HepG2 (cell line): ENCODE data around the gene ABCC5. TPM values are rescaled to one million over a fixed set of nuclear protein-coding genes. Genes with fewer than 3 reads are reported as not detected.

Source experiments
- ATF2 ChIP-seq: sonication (generic); formaldehyde crosslinking; IDR thresholded peaks from 2 replicates; pipeline ENCODE4 v1.4.0; 2020; ENCODE audit warnings: missing genetic modification reagents
- CBFB ChIP-seq: sonication (generic); formaldehyde crosslinking; IDR thresholded peaks from 2 replicates; pipeline ENCODE4 v1.4.0; 2020; ENCODE audit warnings: missing genetic modification reagents
- FOXA3 ChIP-seq: IDR thresholded peaks from 2 replicates; pipeline ENCODE4 v1.6.1; 2016; ENCODE audit warnings: missing genetic modification reagents, missing compliant biosample characterization
- FOXJ3 ChIP-seq: sonication (generic); formaldehyde crosslinking; IDR thresholded peaks from 2 replicates; pipeline ENCODE4 v1.4.0; 2020; ENCODE audit warnings: missing genetic modification reagents, mild to moderate bottlenecking, borderline replicate concordance
- FOXK1 ChIP-seq: sonication (generic); formaldehyde crosslinking; IDR thresholded peaks from 2 replicates; pipeline ENCODE4 v1.4.0; 2020; ENCODE audit warnings: low read depth, missing genetic modification reagents, borderline replicate concordance
- HOXA3 ChIP-seq: sonication (generic); formaldehyde crosslinking; IDR thresholded peaks from 2 replicates; pipeline ENCODE4 v1.5.0; 2020; ENCODE audit warnings: missing genetic modification reagents
- IRF2 ChIP-seq: IDR thresholded peaks from 2 replicates; pipeline ENCODE4 v1.6.1; 2018; ENCODE audit warnings: missing genetic modification reagents, missing compliant biosample characterization
- JUNB ChIP-seq: sonication (generic); formaldehyde crosslinking; IDR thresholded peaks from 2 replicates; pipeline ENCODE4 v1.8.0; 2022; ENCODE audit warnings: missing genetic modification reagents, mild to moderate bottlenecking, borderline replicate concordance
- KLF11 ChIP-seq: IDR thresholded peaks from 2 replicates; pipeline ENCODE4 v1.6.1; 2016; ENCODE audit warnings: missing compliant biosample characterization
- KLF9 ChIP-seq: IDR thresholded peaks from 2 replicates; pipeline ENCODE4 v1.6.1; 2016; ENCODE audit warnings: low read depth
- PCBP1 ChIP-seq: fragments of 200-400 bp; formaldehyde crosslinking; IDR thresholded peaks from 2 replicates; pipeline ENCODE4 v1.6.1; 2017; ENCODE audit warnings: mild to moderate bottlenecking, low read depth, low read length, borderline replicate concordance
- RARA ChIP-seq: IDR thresholded peaks from 2 replicates; pipeline ENCODE4 v1.6.1; 2016; ENCODE audit warnings: missing genetic modification reagents, missing compliant biosample characterization
- SNAPC4 ChIP-seq: sonication (generic); formaldehyde crosslinking; IDR thresholded peaks from 2 replicates; pipeline ENCODE4 v1.4.0; 2020; ENCODE audit warnings: mild to moderate bottlenecking, missing genetic modification reagents
- THRA ChIP-seq: sonication (generic); formaldehyde crosslinking; IDR thresholded peaks from 2 replicates; pipeline ENCODE4 v1.4.0; 2020; ENCODE audit warnings: missing genetic modification reagents, borderline replicate concordance
- YEATS2 ChIP-seq: sonication (generic); formaldehyde crosslinking; IDR thresholded peaks from 2 replicates; pipeline ENCODE4 v1.4.0; 2020; ENCODE audit warnings: missing genetic modification reagents, borderline replicate concordance
- ZNF12 ChIP-seq: sonication (generic); formaldehyde crosslinking; IDR thresholded peaks from 2 replicates; pipeline ENCODE4 v1.5.0; 2020; ENCODE audit warnings: missing genetic modification reagents
- ZNF124 ChIP-seq: sonication (generic); formaldehyde crosslinking; IDR thresholded peaks from 2 replicates; pipeline ENCODE4 v1.4.0; 2020; ENCODE audit warnings: missing genetic modification reagents
- ZNF24 ChIP-seq: fragments of 450-650 bp; IDR thresholded peaks from 2 replicates; pipeline ENCODE4 v1.6.1; 2017; ENCODE audit warnings: antibody characterized with exemption, mild to moderate bottlenecking
- ZNF512 ChIP-seq: sonication (generic); formaldehyde crosslinking; IDR thresholded peaks from 2 replicates; pipeline ENCODE4 v1.4.0; 2020; ENCODE audit warnings: mild to moderate bottlenecking, missing genetic modification reagents
- ZNF614 ChIP-seq: IDR thresholded peaks from 2 replicates; pipeline ENCODE4 v1.6.1; 2018; ENCODE audit warnings: missing biosample characterization, missing genetic modification reagents, inconsistent platforms, borderline replicate concordance
- ZNF850 ChIP-seq: sonication (generic); formaldehyde crosslinking; conservative IDR thresholded peaks from 2 replicates; pipeline ENCODE4 v1.9.0; 2021; ENCODE audit warnings: mild to moderate bottlenecking, missing genetic modification reagents
- polyA plus RNA-seq, 8 experiments: library from polyadenylated mRNA; depleted of rRNA in 3 of 8; stranded (reverse) in 7 of 8; unstranded in 1 of 8; fragments of >200 nt; fragmentation: Illumina TruSeq in 4 of 8; extraction: Trizol in 4 of 8; gene quantifications; 2 replicates each; pipeline versions ENCODE4 v1.2.1 to v1.2.3, GENCODE V29; 2011 to 2016; ENCODE audit warnings: low read depth in 4 of 8, missing spikeins in 1 of 8, mixed read lengths in 1 of 8; ENCODE audit not compliant: insufficient read depth in 1 of 8
- total RNA-seq, 5 experiments: library from RNA; depleted of rRNA; stranded (reverse); fragments of >200 nt; fragmentation: Illumina TruSeq; extraction: Trizol; gene quantifications; 2 replicates each; pipeline ENCODE4 v1.2.3, GENCODE V29; 2016; ENCODE audit warnings: low read depth in 1 of 5

ABCC5 gene
- total and polyA plus RNA-seq, 2 of the 13 experiments (the other 11 are each of a cell fraction or from before 2014, with no cell fraction given): 12.5 to 12.7 TPM

DNA sequence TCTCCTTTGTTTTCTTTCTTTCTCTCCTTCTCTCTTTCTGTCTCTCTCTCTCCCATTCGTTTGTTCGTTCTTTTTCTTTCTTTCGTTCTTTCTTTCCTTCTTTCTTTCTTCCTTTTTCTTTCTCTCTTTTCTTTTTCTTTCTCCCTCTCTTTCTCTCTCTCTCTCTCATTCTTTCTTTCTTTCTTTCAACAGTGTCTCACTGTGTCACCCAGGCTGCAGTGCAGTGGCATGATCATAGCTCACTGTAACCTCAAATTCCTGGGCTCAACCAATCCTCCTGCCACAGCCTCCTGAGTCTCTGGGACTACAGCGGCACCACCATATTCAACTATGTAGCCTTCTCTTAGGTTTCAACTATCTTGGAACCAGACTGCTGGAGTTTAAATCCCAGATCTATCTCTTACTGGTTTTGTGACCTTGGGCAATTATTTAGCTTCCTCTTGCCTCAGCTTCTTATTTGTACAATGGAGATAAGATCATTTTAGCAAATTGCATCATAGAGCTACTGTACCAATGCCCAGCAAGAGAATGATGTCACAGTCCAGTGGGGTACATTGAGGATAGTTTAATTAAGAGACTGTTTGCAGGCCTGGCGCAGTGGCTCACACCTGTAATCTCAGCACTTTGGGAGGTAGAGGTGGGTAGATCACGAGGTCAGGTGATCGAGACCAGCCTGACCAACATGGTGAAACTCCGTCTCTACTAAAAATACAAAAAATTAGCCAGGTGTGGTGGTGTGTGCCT is 105.7 kb downstream of the ABCC5 start (continued):
- TF ChIP-seq PCBP1 (no peak), THRA (CRISPR knock-in tag) (peak; percentile 90), IRF2 (CRISPR knock-in tag) (peak; percentile 40; the same call in 1 of the 2 replicates), CBFB (CRISPR knock-in tag) (peak; percentile 35; the same call in 1 of the 2 replicates), KLF9 (CRISPR knock-in tag) (no peak), ZNF614 (0 out of 2 replicates have a peak, but pooled peaks have one; percentile 35), ATF2 (peak; percentile 98), RARA (CRISPR knock-in tag) (0 out of 2 replicates have a peak, but pooled peaks have one; percentile 16), KLF11 (no peak), FOXA3 (CRISPR knock-in tag) (peak; percentile 83), FOXK1 (CRISPR knock-in tag) (0 out of 2 replicates have a peak, but pooled peaks have one; percentile 14), JUNB (CRISPR knock-in tag) (peak; percentile 40; the same call in 1 of the 2 replicates), ZNF850 (CRISPR knock-in tag) (no peak), YEATS2 (CRISPR knock-in tag) (peak; percentile 52; the same call in 1 of the 2 replicates), ZNF124 (CRISPR knock-in tag) (0 out of 2 replicates have a peak, but pooled peaks have one; percentile 40), HOXA3 (CRISPR knock-in tag) (peak; percentile 82; the same call in 1 of the 2 replicates), ZNF24 (no peak), ZNF12 (peak; percentile 71; the same call in 1 of the 2 replicates), FOXJ3 (CRISPR knock-in tag) (peak; percentile 58; the same call in 1 of the 2 replicates), SNAPC4 (CRISPR knock-in tag) (no peak), ZNF512 (CRISPR knock-in tag) (peak; percentile 96)
